Neural crest cell (in vitro differentiated cells): ENCODE results near the gene CSMD2. TPM values are rescaled to one million over a fixed set of nuclear protein-coding genes. Genes with fewer than 3 reads are reported as not detected.

Experiments used
- DNase-seq: peaks from one replicate; pipeline ENCODE4 v3.0.0; 2021; ENCODE audit warnings: low read depth, mixed read lengths, low spot score
- H3K27ac Mint-ChIP-seq: one replicate; pipeline ENCODE4 v1.8.0; 2021; ENCODE audit warnings: mild to moderate bottlenecking, mixed read lengths; ENCODE audit not compliant: unreplicated experiment
- H3K27me3 Mint-ChIP-seq: 2 replicates; pipeline ENCODE4 v1.8.0; 2021; ENCODE audit warnings: low read depth, mild to moderate bottlenecking, mixed read lengths
- H3K36me3 Mint-ChIP-seq: 2 replicates; pipeline ENCODE4 v1.8.0; 2021; ENCODE audit warnings: low read depth, mild to moderate bottlenecking, mixed read lengths
- H3K4me1 Mint-ChIP-seq: 2 replicates; pipeline ENCODE4 v1.8.0; 2021; ENCODE audit warnings: mixed read lengths
- H3K4me3 Mint-ChIP-seq: one replicate; pipeline ENCODE4 v1.8.0; 2021; ENCODE audit warnings: mild to moderate bottlenecking, mixed read lengths
- H3K9me3 Mint-ChIP-seq: 2 replicates; pipeline ENCODE4 v1.8.0; 2021; ENCODE audit warnings: mixed read lengths
- CTCF ChIP-seq: fragments of 200-600 bp; sonication (generic); conservative IDR thresholded peaks from 2 replicates; pipeline ENCODE4 v1.5.0; 2021; ENCODE audit warnings: antibody characterized with exemption, mild to moderate bottlenecking
- total RNA-seq: library from RNA; stranded (reverse); gene quantifications from 2 replicates; pipeline ENCODE4 v1.2.1, GENCODE V29; 2021

The CSMD2 gene
- total RNA-seq, 1 donor from 2014 or later: 0.40 TPM

GRCh38 chr1:33792651-33793050 is 372.4 kb downstream of the CSMD2 start:
- peaks cover 4% of the 10 kb centered on the region for H3K36me3 Mint-ChIP-seq
- peaks cover 10% of the 10 kb centered on the region for H3K9me3 Mint-ChIP-seq
- no peak for TF ChIP-seq CTCF
- H3K4me1 Mint-ChIP-seq: no peaks in the 10 kb centered on the region
- no peak overlapping the region for H3K27ac Mint-ChIP-seq
- no peak overlapping the region for H3K4me3 Mint-ChIP-seq
- DNase-seq: no peak
- H3K27me3 Mint-ChIP-seq: peaks cover 13% of the 10 kb centered on the region

DNA sequence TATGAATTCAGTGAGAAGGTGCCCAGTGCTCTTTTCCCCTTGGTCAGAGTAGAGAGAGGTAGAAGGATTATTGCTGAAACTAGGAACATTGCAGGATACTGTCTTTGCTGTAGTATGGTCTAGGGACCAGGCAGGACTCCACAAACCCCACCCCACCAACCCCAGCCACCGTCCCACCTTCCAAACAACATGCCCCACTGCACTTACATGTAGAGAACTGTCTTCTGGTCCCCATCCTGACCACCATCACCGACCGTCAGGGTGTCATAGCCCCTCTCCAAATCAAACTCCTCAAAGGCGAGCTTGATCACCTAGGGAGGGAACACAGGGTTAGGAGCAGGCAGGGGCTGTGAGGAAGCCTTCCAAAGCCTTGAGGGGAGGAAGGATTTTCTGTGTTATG is 372.8 kb downstream of the CSMD2 start:
- no peak for TF ChIP-seq CTCF
- Mint-ChIP-seq H3K27ac (no peak overlapping the region), H3K36me3 (peaks cover 4% of the 10 kb centered on the region), H3K27me3 (peaks cover 13% of the 10 kb centered on the region), H3K4me1 (no peaks in the 10 kb centered on the region), H3K4me3 (no peak overlapping the region), H3K9me3 (peaks cover 10% of the 10 kb centered on the region)
- no peak for DNase-seq

DNA sequence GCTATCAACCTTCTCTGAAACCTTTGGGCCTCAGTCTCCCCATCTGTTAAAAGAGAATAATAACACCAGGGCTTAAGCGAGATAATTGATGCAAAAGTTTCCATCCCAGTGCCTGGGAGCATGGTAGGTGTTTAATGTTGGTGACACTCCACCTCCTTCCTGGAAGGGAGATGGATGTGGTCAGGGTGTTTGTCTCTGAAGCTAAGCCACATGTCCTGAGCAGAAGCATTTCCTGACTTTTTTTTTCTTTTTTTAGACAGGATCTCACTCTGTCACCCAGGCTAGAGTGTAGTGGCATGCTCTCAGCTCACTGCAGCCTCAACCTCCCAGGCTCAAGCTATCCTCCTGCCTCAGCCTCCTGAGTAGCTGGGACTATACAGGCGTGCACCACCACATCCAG is 373.8 kb downstream of the CSMD2 start:
- Mint-ChIP-seq H3K4me1 (no peaks in the 10 kb centered on the region), H3K4me3 (no peak overlapping the region), H3K9me3 (peaks cover 6% of the 10 kb centered on the region), H3K27ac (no peak overlapping the region), H3K27me3 (peaks cover 13% of the 10 kb centered on the region), H3K36me3 (peaks cover 4% of the 10 kb centered on the region)
- TF ChIP-seq CTCF: no peak
- no peak for DNase-seq

DNA sequence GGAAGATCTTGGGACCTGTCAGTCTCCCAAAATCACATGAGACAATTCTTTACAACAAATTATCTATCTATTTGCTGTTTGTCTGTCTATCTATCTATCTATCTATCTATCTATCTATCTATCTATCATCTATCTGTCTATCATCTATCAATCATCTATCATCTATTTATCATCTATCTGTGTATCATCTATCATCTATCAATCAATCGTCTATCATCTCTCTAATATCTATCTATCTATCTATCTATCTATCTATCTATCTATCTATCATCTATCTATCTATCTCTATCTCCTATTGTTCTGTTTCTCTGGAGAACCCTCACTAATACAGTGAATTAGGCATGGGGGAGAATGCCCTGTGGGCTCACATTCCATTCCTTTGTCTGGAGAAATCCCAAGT is 374.5 kb downstream of the CSMD2 start:
- peaks cover 4% of the 10 kb centered on the region for H3K9me3 Mint-ChIP-seq
- TF ChIP-seq CTCF: no peak
- H3K4me1 Mint-ChIP-seq: no peaks in the 10 kb centered on the region
- DNase-seq: no peak
- peaks cover 4% of the 10 kb centered on the region for H3K36me3 Mint-ChIP-seq
- H3K4me3 Mint-ChIP-seq: no peak overlapping the region
- H3K27me3 Mint-ChIP-seq: peaks cover 13% of the 10 kb centered on the region
- no peak overlapping the region for H3K27ac Mint-ChIP-seq

DNA sequence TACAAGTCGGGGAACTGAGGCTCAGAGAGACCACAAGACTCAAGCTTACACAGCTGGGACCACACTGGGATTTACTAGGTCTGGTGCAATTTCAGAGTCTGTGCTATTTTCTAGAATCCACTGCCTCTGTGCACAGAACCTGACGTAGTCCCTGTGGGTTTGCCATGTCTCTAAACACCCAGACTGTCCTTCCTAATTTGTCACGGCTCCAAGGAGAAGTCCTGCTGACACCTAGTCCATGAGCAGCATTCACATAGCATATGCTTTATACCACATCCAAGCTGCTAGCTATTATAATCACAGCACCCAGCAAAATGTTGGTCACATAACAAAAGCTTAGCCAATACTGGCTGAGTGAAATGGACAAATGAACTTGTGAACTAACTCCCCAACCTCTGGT is 380.2 kb downstream of the CSMD2 start:
- H3K4me1 Mint-ChIP-seq: no peaks in the 10 kb centered on the region
- no peak overlapping the region for H3K4me3 Mint-ChIP-seq
- DNase-seq: no peak
- peaks cover 11% of the 10 kb centered on the region for H3K27me3 Mint-ChIP-seq
- H3K9me3 Mint-ChIP-seq: no peaks in the 10 kb centered on the region
- H3K36me3 Mint-ChIP-seq: no peaks in the 10 kb centered on the region
- TF ChIP-seq CTCF: no peak
- H3K27ac Mint-ChIP-seq: no peak overlapping the region

- Mint-ChIP-seq H3K9me3 (no peaks in the 10 kb centered on the region), H3K36me3 (no peaks in the 10 kb centered on the region), H3K27ac (no peak overlapping the region), H3K27me3 (peaks cover 23% of the 10 kb centered on the region), H3K4me1 (no peaks in the 10 kb centered on the region), H3K4me3 (no peak overlapping the region)
- TF ChIP-seq CTCF: no peak
- DNase-seq: no peak
Measured at GRCh38 chr1:33782776-33783175, 382.3 kb downstream of the CSMD2 start.
